Camera-type eye (tissue), 1 donor: ENCODE results near the gene CPED1. TPM values are rescaled to one million over a fixed set of nuclear protein-coding genes. Genes with fewer than 3 reads are reported as not detected.

Source experiments
- total RNA-seq: library from RNA; depleted of rRNA; stranded (reverse); fragments of >200 nt; gene quantifications from one replicate; pipeline ENCODE4 v1.2.3, GENCODE V29; 2014

The CPED1 gene
- total RNA-seq = 82.0 TPM

GRCh38 chr7:120988591-120989256 lies at the start of gene CPED1:
Gene CPED1 (plus strand): TSS chr7:120988711. CDS start chr7:120989622, 911 bp downstream.

GRCh38 chr7:120950539-120951308 lies 37.8 kb upstream of the CPED1 start, which contains the start of gene ING3:
Gene ING3 (plus strand): TSS chr7:120950777. CDS start chr7:120950897, 120 bp downstream.

GRCh38 chr7:121328508-121329190 lies 340.1 kb downstream of the CPED1 start, which contains the start of gene WNT16:
Gene WNT16 (plus strand): TSS chr7:121329000. CDS start chr7:121329293, 293 bp downstream.

Other genes starting within 250 kb of the CPED1 start
- 23.3 TPM for gene TSPAN12, start 130.6 kb upstream of the CPED1 start, total RNA-seq
- 41.7 TPM for gene ING3, start 37.9 kb upstream of the CPED1 start, total RNA-seq